Measurements from ENCODE around the gene CDYL.

CDYL gene

DNA sequence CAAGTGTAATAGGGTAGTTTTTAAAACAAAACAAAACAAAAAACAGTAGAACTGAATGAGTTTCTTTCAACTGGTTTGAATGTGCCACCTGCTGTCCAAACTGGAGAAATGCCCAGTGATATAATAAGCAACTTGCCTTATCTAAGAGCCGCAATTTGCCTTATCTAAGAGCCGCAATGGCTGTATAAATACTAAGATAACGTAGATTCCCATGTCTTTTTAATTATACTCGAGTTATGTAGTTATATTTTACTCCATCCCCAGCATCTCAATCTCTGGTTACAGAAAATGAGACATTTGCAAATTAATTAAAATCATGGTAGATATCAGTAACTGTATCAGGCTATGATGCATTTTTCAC lies 160.5 kb downstream of the CDYL start:
- TF ChIP-seq, protein P1, sequence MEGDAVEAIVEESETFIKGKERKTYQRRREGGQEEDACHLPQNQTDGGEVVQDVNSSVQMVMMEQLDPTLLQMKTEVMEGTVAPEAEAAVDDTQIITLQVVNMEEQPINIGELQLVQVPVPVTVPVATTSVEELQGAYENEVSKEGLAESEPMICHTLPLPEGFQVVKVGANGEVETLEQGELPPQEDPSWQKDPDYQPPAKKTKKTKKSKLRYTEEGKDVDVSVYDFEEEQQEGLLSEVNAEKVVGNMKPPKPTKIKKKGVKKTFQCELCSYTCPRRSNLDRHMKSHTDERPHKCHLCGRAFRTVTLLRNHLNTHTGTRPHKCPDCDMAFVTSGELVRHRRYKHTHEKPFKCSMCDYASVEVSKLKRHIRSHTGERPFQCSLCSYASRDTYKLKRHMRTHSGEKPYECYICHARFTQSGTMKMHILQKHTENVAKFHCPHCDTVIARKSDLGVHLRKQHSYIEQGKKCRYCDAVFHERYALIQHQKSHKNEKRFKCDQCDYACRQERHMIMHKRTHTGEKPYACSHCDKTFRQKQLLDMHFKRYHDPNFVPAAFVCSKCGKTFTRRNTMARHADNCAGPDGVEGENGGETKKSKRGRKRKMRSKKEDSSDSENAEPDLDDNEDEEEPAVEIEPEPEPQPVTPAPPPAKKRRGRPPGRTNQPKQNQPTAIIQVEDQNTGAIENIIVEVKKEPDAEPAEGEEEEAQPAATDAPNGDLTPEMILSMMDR (conservative IDR thresholded peaks at IDR 0.05; ENCODE audit: low read depth, low read length) = peak; percentile 75
- DNase-seq (ENCODE audit: low read depth) = peak; percentile 24
- H3K4me3 ChIP-seq (ENCODE audit: low read length) = no peak overlapping the region

DNA sequence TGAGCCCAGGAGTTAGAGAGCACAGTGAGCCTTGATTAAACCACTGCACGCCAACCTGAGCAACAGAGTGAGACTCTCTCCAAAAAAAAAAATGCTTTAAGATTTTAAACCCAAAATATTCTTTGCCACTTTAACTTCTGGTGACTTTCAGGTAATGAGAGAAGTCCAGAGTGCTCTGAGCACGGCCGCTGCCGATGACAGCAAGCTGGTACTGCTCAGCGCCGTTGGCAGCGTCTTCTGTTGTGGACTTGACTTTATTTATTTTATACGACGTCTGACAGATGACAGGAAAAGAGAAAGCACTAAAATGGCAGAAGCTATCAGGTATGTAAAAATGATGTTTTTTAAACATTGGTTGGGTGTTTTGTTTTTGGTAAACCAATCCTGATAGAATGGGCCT lies 161.2 kb downstream of the CDYL start:
- TF ChIP-seq, protein P1 (conservative IDR thresholded peaks at IDR 0.05; ENCODE audit: low read depth, low read length) = no peak
- DNase-seq (ENCODE audit: low read depth) = no peak

DNA sequence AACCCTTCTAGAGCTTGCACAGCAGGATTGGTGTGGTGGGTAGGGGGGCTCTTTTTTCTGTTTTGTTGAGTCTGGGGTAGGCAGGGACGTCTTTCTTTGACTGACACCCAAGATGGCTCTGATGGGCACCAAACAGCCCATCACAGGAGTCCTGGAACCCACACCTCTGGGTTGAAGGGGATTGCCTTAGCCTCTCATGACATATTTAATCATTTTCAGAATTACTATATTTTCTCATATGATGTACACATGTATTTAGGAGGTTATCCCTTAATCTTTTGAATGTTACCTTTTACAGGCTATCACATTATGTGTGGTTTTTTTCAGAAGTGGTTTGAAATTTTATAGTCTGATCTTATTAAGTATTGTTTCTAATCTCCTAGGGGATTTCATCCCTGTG lies 163.0 kb downstream of the CDYL start:
- no peak overlapping the region for H3K4me3 ChIP-seq (ENCODE audit: low read length)
- DNase-seq (ENCODE audit: low read depth) = no peak
- TF ChIP-seq, protein P1 (conservative IDR thresholded peaks at IDR 0.05; ENCODE audit: low read depth, low read length) = no peak

More for the DNA sequence above, 161.2 kb downstream of the CDYL start:
- H3K4me3 ChIP-seq (ENCODE audit: low read length) = no peak overlapping the region

DNA sequence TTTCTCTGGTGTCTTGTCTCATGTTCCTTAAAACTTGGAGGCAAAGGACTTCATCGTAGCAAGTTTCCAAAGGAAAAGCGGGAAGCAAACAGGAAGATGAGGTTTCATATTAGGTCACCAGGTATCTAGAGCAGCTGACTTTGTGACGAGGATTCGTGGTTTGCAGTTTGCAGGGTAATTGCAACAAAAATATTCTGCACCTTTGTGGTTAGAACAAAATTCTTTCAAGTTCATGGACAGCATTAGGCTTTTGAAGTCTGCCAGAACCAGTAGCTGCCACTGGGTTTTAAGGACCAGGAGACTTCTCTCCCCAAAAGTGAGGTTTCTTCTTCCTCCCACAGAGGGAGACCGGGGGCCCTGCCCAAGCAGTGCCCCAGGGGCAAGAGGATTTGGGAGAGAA lies 164.2 kb downstream of the CDYL start:
- no peak overlapping the region for H3K4me3 ChIP-seq (ENCODE audit: low read length)
- no peak for DNase-seq (ENCODE audit: low read depth)
- TF ChIP-seq, protein P1 (conservative IDR thresholded peaks at IDR 0.05; ENCODE audit: low read depth, low read length) = no peak

DNA sequence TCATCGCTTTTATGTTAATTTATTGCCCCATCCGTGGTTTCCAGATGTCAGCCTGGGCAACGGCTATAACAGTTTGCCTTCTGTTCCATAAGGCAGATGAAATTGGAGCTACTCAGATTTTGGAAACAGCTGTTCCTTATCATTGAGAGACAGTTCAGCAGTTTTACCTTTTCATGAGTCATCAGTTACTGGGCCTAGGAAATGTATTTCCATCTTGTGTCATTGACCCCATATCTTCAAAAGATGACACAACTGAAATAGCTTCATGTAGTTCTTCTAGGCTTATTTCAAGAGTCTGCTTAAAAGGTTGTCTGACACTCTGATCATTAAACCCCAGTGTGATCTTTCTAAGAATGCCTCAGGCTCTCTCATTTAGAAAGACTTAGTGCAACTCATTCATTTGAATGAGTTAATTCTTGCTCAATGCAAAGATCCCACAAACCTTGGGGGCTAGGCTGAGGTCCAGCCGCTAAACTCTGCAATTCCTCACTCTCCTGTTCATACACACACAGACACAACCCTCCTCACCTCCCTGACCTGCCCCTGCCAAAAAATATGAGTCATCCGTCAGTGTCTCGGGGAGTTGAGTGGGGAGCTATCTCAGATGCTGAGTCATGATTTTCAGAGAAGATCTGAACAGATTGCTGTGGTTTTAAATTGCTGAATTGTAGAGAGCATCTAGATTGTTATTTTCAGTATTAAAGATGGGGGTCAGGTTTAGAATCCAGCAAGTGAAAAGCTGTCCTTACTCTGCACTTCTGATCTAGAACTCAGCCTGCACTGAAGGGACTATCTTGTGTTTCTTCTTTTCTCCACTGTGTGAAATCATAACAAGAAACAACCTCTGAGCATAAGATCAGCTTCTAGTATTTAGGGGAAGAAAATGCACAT lies 165.8 kb downstream of the CDYL start:
- peak; percentile 72 for DNase-seq (ENCODE audit: low read depth)
- TF ChIP-seq, protein P1 (conservative IDR thresholded peaks at IDR 0.05; ENCODE audit: low read depth, low read length) = no peak
- H3K4me3 ChIP-seq (ENCODE audit: low read length) = no peak overlapping the region

DNA sequence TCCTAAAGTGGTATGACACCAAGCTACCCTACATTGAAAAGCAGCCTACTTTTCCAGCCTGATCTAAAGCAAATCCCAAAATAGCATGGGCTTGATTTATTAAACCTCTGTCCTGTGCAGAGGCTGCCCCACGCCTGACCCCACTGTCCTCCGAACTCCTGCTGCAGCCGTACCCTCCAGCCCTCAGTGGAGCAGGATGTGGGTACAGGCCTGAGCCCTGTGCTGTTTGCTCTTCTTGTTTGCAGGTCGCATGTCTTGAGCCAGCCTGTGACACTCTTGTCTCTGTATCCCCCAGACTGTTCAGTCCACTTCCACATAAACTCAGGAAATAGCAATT lies 166.4 kb downstream of the CDYL start:
- TF ChIP-seq, protein P1 (conservative IDR thresholded peaks at IDR 0.05; ENCODE audit: low read depth, low read length) = no peak

DNA sequence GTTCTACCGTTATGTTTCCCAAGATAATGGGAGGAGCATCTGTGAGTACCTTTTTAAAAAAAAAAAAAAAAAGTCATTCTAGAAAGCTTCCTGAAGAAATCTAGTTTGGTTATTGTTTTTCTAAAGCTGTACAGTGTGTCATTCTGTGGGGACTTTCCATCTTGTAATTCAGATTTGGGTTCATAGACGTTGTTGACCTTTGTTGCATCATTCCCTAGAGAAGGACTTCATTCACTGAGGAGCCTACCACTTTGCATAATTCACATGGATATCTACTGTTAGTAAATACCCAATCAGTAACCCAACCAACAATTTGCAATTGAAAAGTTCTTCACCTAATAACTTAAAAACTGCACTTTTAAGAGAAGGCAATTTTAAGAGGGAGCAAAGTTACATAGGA lies 167.5 kb downstream of the CDYL start:
- TF ChIP-seq, protein P1 (conservative IDR thresholded peaks at IDR 0.05; ENCODE audit: low read depth, low read length) = no peak
- DNase-seq (ENCODE audit: low read depth) = no peak
- no peak overlapping the region for H3K4me3 ChIP-seq (ENCODE audit: low read length)

More for the DNA sequence above, 166.4 kb downstream of the CDYL start:
- no peak for DNase-seq (ENCODE audit: low read depth)
- no peak overlapping the region for H3K4me3 ChIP-seq (ENCODE audit: low read length)

Data from retinal pigment epithelial cell (primary cell).